DND-41 (cell line): Measurements from ENCODE around the gene GPR146.

ENCODE experiments used
- CTCF ChIP-seq: IDR thresholded peaks from 2 replicates; pipeline ENCODE4 v1.5.1; 2012; ENCODE audit warnings: borderline replicate concordance, low read length, moderate library complexity, mild to moderate bottlenecking; ENCODE audit not compliant: poor library complexity, severe bottlenecking; ENCODE audit errors: extremely low read depth
- EZH2 ChIP-seq: IDR thresholded peaks from 3 replicates; pipeline ENCODE4 v1.6.1; 2012; ENCODE audit warnings: borderline replicate concordance, low read depth, mild to moderate bottlenecking, moderate library complexity, low read length, inconsistent platforms; ENCODE audit not compliant: severe bottlenecking

- TF ChIP-seq CTCF (no peak), EZH2 (no peak)
Observed at GRCh38 chr7:1080921-1081255, 36.5 kb downstream of the GPR146 start.
